Epithelial cell of prostate (primary cell): Measurements from ENCODE around the gene LMO4.

ENCODE experiments used
- DNase-seq: peaks from one replicate; pipeline ENCODE4 v3.0.0-alpha.2; 2011; ENCODE audit warnings: low read depth, low spot score
- H3K27ac ChIP-seq: fragments of 450-650 bp; 2 replicates; pipeline ENCODE4 v1.5.1; 2017; ENCODE audit warnings: mild to moderate bottlenecking

The LMO4 gene

DNA sequence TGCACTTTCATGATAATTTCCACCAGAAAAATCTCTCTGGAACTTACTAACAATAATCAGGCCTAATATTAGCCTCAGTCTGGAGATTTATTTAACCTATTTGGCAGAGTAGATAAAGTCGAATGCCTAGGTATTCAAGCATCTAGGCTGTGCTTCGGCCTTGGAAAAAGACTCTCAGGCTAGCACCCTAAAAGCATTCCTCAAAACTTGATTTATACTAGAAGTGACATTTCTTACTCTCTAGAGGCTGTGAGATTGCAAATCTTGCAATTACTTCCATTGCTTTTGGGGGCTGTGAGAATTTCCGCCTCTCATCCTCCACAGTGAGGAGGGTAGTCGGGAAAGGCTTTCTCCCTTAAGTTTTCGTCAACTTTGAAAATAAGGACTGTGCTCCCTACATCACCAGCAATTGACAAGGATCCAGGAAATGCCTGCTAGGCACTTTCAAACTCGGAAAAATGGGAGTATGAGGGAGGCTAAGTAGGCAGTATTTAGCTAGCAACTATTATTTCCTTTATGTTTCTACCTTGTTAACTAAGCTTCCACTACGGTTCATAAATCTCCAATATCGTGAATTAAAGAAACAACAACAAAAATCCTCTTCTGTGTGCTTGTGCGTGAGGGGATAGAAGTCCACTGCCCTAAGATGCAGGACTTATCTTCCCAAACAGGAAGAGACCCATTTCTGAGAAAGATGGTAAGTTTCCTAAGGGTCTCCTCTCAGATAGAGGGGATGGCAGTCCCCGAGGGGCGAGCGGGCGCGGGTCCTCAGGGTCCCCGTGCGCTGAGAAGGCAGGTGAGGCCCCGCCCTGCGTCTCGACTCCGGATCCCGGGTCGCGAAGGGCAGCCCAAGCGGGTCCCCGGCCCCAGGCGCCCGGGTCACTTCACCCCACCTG lies 1.1 kb upstream of the LMO4 start:
- no peak for DNase-seq
- peak overlapping the region; percentile 95 for H3K27ac ChIP-seq

DNA sequence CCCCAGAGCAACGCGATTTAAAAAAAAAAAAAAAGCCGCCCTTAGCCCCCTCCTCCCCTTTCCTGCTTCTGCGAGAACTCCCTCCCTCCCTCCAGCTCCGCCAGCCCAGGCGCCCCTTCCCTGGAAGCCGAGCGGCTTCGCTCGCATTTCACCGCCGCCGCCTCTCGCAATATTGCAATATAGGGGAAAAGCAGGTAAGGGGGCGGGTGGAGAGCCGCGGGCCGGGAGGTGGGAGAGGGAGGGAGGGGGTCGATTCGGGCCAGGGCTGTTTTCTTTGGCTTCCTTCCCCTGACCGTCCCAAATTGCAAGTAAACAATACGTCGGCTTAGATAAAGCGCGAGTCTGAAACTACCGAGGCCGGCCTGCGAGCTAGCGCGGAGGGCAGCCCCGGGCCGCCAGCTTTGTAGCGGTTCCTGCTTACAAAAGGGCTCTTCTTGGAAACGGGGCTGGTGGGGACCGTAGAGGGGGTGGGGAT lies 408 bp downstream of the LMO4 start:
- H3K27ac ChIP-seq = peak overlapping the region; percentile 95
- no peak for DNase-seq

DNA sequence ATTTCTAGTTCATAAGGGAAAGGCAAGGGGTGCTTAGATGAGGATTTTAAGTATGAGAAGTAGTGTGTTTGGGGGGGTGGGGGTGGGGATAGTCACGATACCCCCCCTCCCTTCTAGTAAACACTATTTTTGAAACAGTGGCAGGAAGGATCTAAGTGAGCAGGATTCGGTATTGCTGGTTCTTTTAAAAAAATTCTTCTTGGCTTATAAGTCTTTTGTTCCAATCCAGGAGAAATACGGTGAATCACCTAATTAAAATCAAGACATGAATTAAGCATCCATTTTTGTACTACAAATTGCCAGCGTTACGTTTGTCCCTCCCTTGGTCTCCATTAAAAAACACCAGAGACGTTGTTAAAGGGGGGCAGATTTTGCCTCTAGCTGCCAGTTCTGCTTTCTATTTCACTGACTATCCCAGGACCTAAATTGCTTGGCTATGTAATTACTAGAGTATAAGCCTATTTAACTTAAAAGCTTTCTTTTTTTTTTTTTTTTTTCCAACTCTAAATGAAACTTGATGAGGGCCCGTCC lies 911 bp downstream of the LMO4 start:
- peak overlapping the region; percentile 95 for H3K27ac ChIP-seq
- no peak for DNase-seq

DNA sequence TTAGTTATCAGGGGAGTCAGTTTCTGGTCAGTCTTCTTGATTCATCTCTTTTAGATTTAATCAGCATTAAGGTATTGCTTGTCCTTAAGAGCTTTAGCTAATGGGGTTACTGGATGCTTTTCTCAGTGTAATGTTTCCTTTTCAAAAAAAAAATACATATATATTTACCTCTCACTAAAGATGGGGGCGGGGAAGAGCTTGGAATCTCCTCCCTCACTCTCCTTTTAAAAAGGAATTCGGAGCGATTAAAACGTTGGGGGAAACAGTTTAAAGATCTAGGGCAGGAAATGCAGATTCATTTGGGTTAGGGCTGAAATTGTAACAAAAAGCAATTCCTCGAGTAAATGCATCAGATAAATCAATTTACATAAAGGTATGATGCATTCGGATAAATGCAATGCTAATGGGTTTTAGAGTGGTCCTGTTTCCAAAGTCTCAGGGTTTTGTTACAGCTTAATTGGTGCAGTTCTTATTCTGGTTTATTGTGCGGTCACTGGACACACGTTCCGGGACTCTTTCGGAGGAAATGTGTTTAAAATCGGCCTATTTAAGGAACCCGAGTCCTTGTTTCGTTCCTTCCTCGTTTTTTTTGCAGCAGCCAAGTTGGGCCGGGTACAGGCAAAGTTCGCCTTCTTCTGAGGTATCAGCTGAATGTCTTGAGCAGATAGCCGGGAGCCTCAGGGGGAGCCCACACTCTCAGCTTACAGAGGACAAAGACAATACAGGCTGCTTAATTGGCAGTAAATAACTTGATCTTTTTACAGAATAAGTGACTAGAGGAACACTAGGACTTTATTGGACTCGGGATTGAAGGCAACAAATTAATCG lies 1.6 kb downstream of the LMO4 start:
- H3K27ac ChIP-seq = peak overlapping the region; percentile 95
- DNase-seq = no peak

DNA sequence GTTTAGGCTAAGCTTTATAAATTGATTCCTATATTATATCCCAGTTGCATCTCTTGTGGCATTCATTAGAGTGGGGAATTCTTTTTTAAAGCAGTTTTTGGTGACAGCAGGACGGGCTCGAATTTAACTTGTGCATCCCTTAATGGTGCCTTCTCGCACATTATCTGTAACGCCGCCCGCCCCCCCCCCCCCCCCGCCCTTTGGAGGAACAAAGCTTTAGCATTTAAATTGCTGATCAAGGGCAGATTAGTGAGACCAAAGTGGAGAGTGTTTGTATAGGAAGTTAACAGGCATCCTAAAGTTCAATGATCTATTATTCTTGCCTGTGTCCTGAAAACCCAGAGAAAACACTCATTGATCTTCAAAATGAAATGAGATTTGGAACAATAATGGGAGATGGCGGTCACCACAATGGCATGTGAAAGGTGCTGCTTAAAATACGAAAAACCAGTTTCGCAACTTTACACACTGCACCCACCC lies 2.2 kb downstream of the LMO4 start:
- peak overlapping the region; percentile 95 for H3K27ac ChIP-seq
- DNase-seq = no peak

DNA sequence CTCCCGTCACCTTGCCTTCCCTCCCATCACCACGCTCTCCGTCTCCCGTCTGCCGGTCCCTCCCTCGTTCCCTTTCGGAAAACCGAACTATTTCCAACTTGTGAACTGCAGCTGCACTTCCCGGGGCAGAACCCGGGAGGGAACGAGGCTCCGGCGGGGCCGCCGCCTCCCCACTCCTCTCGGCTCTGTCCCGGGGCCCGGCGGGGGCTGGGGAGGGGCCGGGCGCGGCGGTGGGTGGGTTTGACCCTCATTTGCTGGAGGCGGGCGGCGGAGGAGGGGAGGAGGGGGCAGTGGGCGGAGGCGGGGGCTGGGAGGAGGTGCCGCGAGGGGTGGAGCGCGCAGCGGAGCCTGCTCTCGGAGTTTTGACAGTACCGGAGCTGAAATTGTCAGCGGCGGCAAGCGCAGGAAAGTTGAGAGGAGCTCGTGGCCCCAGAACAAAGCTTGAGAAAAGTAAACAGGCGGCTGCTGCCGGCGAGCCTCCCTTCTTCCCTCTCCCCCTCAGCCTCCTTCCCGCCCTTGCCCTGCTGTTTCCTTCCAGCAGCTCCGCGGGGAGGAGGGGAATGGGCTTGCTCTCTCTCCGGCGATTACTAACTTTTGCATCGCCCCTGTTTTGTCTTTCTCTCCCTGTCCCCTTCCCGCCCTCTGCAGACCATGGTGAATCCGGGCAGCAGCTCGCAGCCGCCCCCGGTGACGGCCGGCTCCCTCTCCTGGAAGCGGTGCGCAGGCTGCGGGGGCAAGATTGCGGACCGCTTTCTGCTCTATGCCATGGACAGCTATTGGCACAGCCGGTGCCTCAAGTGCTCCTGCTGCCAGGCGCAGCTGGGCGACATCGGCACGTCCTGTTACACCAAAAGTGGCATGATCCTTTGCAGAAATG lies 2.9 kb downstream of the LMO4 start:
- peak; percentile 46 for DNase-seq

DNA sequence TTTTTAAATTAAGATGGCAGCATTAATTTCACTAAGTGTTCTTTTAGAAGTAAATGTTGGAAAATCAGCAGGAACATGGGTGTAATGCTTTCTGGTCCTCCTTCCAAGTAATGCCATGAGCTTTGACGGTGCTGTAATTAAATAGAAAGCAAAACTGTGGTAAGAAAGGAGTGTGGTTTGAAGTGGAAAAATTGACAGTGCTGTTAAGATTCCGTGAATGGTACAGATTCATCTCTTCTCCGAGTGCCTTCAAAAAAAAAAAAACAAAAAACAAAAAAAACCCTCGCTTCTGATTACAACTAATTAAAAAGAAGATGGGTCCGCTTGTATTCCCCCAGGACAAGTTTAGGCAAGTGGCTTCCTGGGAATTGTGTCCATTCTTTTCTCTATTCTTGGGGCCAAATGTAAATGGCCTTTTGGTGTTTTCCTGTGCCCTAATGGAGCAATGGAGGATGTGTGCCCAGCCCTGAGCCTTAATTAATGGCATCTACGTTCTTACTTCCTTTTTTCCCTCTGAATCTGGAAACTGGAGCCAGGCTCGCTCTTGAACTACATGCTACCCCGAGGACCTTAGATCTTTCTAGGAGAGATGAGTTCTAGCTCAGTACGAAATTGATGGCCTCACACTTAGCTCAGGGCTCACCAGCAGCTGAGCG lies 5.1 kb downstream of the LMO4 start:
- no peak for DNase-seq
- H3K27ac ChIP-seq = no peak overlapping the region

More for the DNA sequence above, 2.9 kb downstream of the LMO4 start:
- H3K27ac ChIP-seq = peak overlapping the region; percentile 95

DNA sequence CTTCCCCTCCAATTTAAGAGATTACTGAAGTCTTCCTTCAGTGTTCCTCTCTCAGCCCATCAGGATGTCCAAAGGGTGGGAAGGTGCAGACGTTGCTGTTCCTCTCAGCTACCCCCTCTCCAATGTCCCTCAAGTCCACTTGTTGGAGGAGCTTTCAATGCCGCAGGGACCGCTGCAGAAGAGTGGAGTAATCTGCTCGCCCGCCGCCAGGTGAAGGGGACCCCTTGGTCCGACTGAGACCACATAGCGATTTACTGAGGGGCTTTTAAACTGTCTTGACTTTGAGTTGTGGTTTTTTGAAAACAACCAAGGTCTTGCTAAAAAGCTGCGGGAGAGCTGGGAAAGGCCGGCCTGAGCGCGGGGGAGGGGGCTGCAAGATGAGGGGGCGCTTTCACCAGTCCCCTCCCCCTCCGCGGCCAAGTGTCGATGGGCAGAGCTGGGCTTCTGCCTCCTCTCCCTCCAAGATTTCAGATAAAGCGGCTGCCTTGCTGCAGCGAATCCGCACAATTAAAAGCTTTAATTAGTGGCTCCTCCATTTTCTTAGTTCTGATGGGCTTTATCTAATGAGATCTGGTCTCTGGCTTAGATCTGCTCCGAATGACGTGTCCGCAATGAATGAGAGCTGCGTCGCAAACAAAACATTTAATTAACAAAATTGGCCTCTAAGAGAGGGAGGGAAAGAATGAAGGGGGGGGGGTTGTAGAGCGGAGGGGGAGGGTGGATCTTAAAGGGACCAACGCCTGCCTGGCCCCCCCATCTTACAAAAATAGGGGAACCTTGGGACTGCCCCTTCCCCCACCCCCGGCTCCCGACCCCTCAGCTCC lies 5.9 kb downstream of the LMO4 start:
- no peak for DNase-seq
- H3K27ac ChIP-seq = peak overlapping the region; percentile 28

DNA sequence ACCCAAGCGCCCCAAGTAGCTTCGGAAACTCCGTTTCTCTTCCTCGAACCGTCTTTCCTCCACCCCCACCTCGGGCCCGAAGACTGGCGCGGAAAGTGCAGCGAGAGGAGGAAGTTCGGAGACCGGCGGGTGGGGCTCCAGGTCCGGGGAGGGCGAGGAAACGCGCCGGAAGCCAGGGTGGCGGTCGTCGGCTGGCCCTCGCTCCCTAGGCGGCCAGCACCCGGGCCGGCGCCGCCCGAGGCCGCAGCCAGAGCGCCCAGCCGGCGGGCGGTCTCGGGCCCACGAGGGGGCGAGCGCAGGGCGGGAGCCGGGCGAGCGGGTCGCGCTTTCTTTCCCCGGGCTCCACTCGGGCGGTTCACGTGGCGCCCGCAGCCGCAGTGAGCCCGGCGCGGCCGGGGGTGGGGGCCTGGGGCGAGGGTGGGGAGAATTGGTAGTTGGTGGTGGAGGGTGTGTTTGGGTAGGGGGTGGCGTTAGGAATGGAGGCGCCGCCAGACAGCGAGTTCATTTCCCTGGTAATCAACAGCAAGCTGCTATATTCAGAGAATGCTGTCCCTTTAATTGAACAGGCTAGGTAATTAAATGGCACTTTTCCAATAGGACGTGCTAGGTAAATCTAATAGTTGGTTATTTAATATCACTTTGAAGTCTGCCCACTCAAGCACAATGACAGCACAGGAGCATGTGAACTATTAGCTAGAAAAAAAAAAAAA lies 6.7 kb downstream of the LMO4 start:
- no peak for DNase-seq
- peak overlapping the region; percentile 28 for H3K27ac ChIP-seq

DNA sequence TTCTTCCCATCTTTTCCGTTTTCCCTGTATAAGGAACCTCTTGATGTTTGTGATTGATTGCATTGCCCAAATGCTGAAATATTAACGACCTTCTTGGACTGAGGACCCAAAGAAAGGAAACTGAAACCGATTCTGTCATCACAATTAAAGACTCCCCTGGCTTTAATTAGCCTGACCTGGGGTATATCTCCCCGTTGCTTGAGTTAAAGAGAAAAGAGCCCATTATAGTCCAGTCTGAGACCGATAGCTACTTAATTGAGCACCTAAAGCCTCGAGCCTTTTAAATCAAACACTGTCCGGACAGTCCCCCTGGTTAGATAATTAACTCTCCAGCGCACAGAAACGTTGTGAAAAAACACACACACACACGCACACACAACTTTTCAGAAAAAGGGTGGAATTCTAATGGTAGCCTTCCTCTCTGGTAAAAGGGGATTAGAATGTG lies 8.0 kb downstream of the LMO4 start:
- no peak for DNase-seq
- H3K27ac ChIP-seq = no peak overlapping the region

DNA sequence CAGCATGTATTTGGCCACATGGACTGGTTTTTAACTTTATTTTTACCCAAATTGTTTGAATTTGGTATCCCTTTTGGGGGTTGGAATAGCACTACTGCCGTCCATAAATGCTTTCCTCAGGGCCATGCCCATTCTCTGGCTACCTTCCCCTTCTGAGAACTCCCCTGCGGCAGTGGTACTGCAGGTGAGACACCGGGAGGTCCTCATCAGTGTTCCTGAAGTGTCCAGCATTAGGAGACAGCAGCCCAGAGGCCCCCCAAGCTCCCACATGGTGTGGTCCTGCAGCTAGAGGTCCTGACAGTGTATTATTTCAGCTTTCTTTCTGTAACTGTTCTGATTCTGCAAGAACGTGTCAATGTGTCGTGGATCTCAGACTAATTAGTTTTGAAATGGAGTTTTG lies 8.9 kb downstream of the LMO4 start:
- no peak overlapping the region for H3K27ac ChIP-seq
- no peak for DNase-seq

DNA sequence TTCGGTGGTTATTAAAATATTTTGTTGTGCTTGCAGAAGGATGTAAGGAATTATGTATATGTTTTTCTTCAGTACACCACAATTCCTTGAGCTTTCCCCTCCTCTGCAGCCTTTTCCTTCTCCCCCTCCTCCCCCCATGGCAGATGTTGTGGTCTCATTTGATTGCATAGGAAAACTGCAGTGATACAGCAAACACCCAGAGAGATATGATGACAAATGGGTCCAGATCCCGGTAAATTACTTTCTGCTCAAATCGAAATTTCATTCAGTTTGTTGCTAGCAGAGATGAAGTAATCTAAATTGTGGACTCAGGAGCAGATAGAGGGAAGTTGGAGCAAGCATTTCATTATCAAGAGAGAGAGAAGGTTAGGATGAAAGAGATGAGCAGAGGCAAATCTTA lies 9.9 kb downstream of the LMO4 start:
- H3K27ac ChIP-seq = no peak overlapping the region
- no peak for DNase-seq

DNA sequence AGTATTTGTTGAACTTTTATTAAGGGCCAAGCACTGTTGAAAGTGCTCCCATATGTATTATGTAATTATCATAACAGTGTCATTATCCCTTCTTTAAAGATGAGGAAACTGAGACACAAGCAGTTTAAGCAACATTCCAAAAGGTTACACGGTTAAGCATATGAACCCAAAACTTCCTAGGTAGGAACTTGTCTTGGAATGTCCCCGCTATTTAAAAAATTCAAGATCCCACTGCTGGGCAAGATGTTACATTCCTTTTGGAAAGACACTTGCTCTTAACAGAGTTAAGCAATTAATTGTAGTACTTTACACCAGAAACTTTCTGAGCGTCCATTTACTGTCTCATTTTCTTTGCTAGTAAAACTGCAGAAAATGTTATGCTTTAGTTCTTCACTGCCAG lies 15.6 kb downstream of the LMO4 start:
- DNase-seq = no peak

DNA sequence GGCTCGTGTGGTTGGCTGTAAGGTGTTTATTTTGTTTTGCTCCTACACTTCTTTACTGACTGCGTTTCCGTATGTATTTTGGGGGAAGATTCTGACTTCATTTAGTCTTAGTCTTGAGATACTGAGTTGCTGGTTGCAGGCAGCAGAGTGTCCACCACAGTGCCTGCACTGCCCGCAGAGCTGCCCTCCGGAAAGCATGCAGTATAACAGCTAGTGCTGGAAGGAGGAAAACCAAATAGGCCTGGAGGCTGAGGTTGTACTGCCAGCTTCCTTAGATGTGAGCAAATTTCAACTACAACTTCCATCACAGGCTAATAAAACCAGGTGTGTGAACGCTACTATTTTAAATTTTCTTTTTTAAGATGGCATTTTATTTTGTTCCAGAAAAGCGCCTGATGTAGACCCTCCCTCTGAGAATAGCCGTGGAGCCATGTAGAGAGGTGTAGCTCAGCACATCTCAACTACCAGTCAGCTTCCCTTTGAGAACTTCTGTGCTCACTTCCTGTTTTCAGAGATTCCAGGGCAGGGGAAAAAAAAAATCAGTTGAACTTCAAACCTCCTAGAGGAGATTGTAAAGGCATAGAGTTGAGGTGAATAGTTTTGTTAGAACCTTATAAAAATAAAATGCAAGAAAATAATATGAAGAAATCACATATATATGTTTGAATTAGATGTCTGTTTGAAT lies 17.6 kb downstream of the LMO4 start:
- no peak for DNase-seq
- no peak overlapping the region for H3K27ac ChIP-seq

More for the DNA sequence above, 15.6 kb downstream of the LMO4 start:
- H3K27ac ChIP-seq = no peak overlapping the region

DNA sequence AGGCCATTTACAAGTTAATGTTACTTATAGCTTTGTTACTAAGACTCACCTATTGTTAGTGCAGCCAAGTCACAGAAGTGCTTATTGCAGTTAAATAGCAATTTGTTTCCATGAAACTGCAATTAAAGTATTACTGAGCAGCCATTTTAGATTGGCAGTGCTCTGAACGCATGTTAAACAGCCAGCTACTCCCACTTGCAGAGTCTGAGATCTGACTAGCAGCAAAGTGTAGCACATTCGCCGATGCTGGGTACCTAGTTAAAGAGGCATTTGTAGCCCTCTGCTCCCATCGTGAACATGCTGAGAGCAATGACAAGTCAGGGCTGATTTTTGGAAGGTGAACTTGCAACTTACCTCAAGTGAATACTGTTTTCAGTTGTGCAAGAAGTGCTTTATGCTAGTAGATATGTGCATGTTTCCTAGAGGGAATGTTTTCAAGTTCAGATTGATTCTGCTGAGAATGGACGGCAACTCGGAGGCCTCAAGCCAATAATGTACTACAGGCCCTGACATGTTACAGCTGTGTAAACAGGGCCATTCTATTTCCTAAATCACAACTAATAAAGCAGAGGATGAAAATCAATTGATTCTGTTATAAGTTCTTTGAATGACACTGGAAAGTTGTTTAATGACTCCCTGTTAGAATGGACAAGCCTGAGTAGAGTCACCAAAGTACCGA lies 19.8 kb downstream of the LMO4 start:
- no peak for DNase-seq
- peak overlapping the region; percentile 8 for H3K27ac ChIP-seq

DNA sequence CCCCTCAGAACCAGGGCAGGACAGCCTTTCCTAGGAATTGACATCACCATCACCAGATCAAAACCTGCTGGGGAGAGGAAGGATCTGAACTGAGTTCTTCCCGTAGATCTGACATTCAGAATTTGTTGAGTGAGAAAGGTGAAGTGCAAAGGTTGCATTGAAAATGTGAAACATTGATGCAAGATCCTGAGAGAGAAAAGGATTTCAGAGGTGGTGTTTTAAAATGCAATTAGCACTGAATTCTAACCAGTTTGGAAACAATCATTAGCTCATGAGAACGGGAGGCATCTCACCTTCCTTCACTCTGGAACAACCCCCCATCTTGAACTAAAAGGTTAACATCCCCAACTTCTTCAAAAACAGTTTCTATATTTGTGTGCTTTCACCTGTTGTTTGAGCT lies 20.4 kb downstream of the LMO4 start:
- H3K27ac ChIP-seq = no peak overlapping the region
- no peak for DNase-seq

DNA sequence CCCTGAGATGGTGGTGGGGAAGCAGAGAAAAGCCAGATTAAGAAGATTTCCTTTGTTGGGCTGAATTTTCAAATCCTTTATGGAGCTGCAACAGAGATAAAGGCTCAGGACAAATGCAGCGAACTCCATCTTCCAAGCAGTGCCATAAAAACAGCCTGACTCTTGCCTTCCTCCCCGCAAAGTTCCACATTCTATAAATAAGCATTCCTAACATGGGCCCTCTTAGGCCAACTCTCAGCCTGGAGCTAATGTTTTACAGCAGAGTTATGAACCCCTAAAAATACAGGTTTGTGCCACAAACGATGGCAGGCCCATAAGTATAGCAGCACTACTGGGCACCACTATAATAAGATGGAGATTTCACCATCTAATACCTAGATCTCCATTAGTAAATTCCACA lies 27.2 kb downstream of the LMO4 start:
- DNase-seq = no peak
- no peak overlapping the region for H3K27ac ChIP-seq
